GM23338 (cell line): ENCODE results near the gene TMEM163. TPM values are rescaled to one million over a fixed set of nuclear protein-coding genes. Genes with fewer than 3 reads are reported as not detected.

Experiments used
- ATAC-seq: fragments of 200-7000 bp; cut with Tn5 transposase; 3 replicates; pipeline ENCODE4 v1.9.1; 2020
- DNase-seq: peaks from one replicate; pipeline ENCODE4 v3.0.0-alpha.2; 2015; ENCODE audit warnings: low spot score
- H2AFZ ChIP-seq: fragments of 200-600 bp; sonication (generic); 2 replicates; pipeline ENCODE4 v1.8.0; 2016; ENCODE audit warnings: antibody characterized with exemption, mild to moderate bottlenecking, moderate library complexity
- H3F3A ChIP-seq: fragments of 200-600 bp; sonication (generic); replicated peaks from 2 replicates; pipeline ENCODE4 v1.8.0; 2017; ENCODE audit warnings: antibody characterized with exemption, mixed run types, low read depth
- H3K27ac ChIP-seq: fragments of 200-600 bp; sonication (generic); 2 replicates; pipeline ENCODE4 v1.6.1; 2016; ENCODE audit warnings: low read depth
- H3K27me3 ChIP-seq: fragments of 200-600 bp; sonication (generic); 2 replicates; pipeline ENCODE4 v1.8.0; 2016; ENCODE audit warnings: mild to moderate bottlenecking, mixed run types, moderate library complexity; ENCODE audit not compliant: insufficient read depth
- H3K36me3 ChIP-seq: fragments of 200-600 bp; sonication (generic); 2 replicates; pipeline ENCODE4 v1.8.0; 2016; ENCODE audit warnings: mild to moderate bottlenecking; ENCODE audit not compliant: insufficient read depth
- H3K4me1 ChIP-seq: fragments of 200-600 bp; sonication (generic); 2 replicates; pipeline ENCODE4 v1.8.0; 2016; ENCODE audit warnings: mild to moderate bottlenecking, moderate library complexity; ENCODE audit not compliant: insufficient read depth
- H3K4me2 ChIP-seq: fragments of 200-600 bp; sonication (generic); 2 replicates; pipeline ENCODE4 v1.7.1; 2017; ENCODE audit warnings: mixed run types
- H3K4me3 ChIP-seq: fragments of 200-600 bp; sonication (generic); 2 replicates; pipeline ENCODE4 v1.6.1; 2016; ENCODE audit warnings: mixed run types
- H3K79me2 ChIP-seq: fragments of 200-600 bp; sonication (generic); replicated peaks from 2 replicates; pipeline ENCODE4 v1.8.0; 2017; ENCODE audit warnings: mild to moderate bottlenecking; ENCODE audit not compliant: insufficient read depth
- H3K9me2 ChIP-seq: fragments of 200-600 bp; sonication (generic); 2 replicates; pipeline ENCODE4 v1.8.0; 2017; ENCODE audit not compliant: insufficient read depth
- H4K20me1 ChIP-seq: fragments of 200-600 bp; sonication (generic); replicated peaks from 2 replicates; pipeline ENCODE4 v1.8.0; 2017; ENCODE audit warnings: mild to moderate bottlenecking; ENCODE audit not compliant: insufficient read depth
- H3K27ac Mint-ChIP-seq: 2 replicates; pipeline ENCODE4 v1.8.0; 2020; ENCODE audit warnings: inconsistent platforms, mild to moderate bottlenecking, moderate library complexity, mixed read lengths
- H3K27me3 Mint-ChIP-seq: 3 replicates; pipeline ENCODE4 v1.8.0; 2022; ENCODE audit warnings: low read depth, mild to moderate bottlenecking, moderate library complexity, mixed read lengths, inconsistent platforms; ENCODE audit not compliant: insufficient read depth, poor library complexity
- H3K36me3 Mint-ChIP-seq: 3 replicates; pipeline ENCODE4 v1.8.0; 2021; ENCODE audit warnings: low read depth, mild to moderate bottlenecking, inconsistent platforms, moderate library complexity, mixed read lengths
- H3K4me1 Mint-ChIP-seq: 3 replicates; pipeline ENCODE4 v1.8.0; 2020; ENCODE audit warnings: mild to moderate bottlenecking, inconsistent platforms, mixed read lengths
- H3K4me3 Mint-ChIP-seq: 3 replicates; pipeline ENCODE4 v1.8.0; 2021; ENCODE audit warnings: moderate library complexity, mild to moderate bottlenecking, inconsistent platforms, mixed read lengths
- H3K9me3 Mint-ChIP-seq: 3 replicates; pipeline ENCODE4 v1.8.0; 2020; ENCODE audit warnings: moderate library complexity, mild to moderate bottlenecking, inconsistent platforms, mixed read lengths
- CREB1 ChIP-seq: fragments of 250-450 bp; sonication (Bioruptor Pico); IDR thresholded peaks from 2 replicates; pipeline ENCODE4 v1.5.0; 2020; ENCODE audit warnings: low read depth, mild to moderate bottlenecking, moderate library complexity
- CTCF ChIP-seq, 2 experiments: fragments of 200-600 bp in 1 of 2; sonication (generic) in 1 of 2; conservative IDR thresholded peaks; 2 replicates each; pipeline versions ENCODE4 v1.5.1 to v1.6.1; 2016 to 2017; ENCODE audit warnings: antibody characterized with exemption in 2 of 2, low read depth in 2 of 2, mild to moderate bottlenecking in 2 of 2, moderate library complexity in 1 of 2
- ETS1 ChIP-seq: IDR thresholded peaks from 2 replicates; pipeline ENCODE4 v1.6.1; 2016; ENCODE audit warnings: antibody characterized with exemption
- EZH2 ChIP-seq: fragments of 200-600 bp; sonication (generic); IDR thresholded peaks from one replicate; pipeline ENCODE4 v1.8.0; 2017; ENCODE audit warnings: antibody characterized with exemption, mild to moderate bottlenecking, low read depth; ENCODE audit not compliant: unreplicated experiment
- EZH2phosphoT487 ChIP-seq: fragments of 200-600 bp; sonication (generic); IDR thresholded peaks from one replicate; pipeline ENCODE4 v1.8.1; 2018; ENCODE audit warnings: antibody characterized with exemption; ENCODE audit not compliant: unreplicated experiment
- JUNB ChIP-seq: IDR thresholded peaks from one replicate; pipeline ENCODE4 v1.6.1; 2016; ENCODE audit warnings: antibody characterized with exemption; ENCODE audit not compliant: unreplicated experiment
- NANOG ChIP-seq: IDR thresholded peaks from 2 replicates; pipeline ENCODE4 v1.6.1; 2016; ENCODE audit warnings: antibody characterized with exemption, borderline replicate concordance
- POLR2AphosphoS5 ChIP-seq: IDR thresholded peaks from 2 replicates; pipeline ENCODE4 v1.6.1; 2016; ENCODE audit warnings: antibody characterized with exemption, low read depth
- REST ChIP-seq: IDR thresholded peaks from one replicate; pipeline ENCODE4 v1.6.1; 2018; ENCODE audit warnings: antibody characterized with exemption; ENCODE audit not compliant: unreplicated experiment
- STAT1 ChIP-seq: IDR thresholded peaks from one replicate; pipeline ENCODE4 v1.6.1; 2016; ENCODE audit warnings: antibody characterized with exemption; ENCODE audit not compliant: unreplicated experiment
- ZNF114 ChIP-seq: fragments of 250-450 bp; sonication (Bioruptor Pico); IDR thresholded peaks from 2 replicates; pipeline ENCODE4 v1.5.0; 2020; ENCODE audit warnings: mild to moderate bottlenecking, moderate library complexity
- ZNF331 ChIP-seq: fragments of 250-450 bp; sonication (Bioruptor Pico); IDR thresholded peaks from 2 replicates; pipeline ENCODE4 v1.5.0; 2020; ENCODE audit warnings: low read depth, mild to moderate bottlenecking, moderate library complexity
- ZNF462 ChIP-seq: fragments of 250-450 bp; sonication (Bioruptor Pico); IDR thresholded peaks from 2 replicates; pipeline ENCODE4 v1.5.0; 2020; ENCODE audit warnings: mild to moderate bottlenecking, moderate library complexity
- polyA plus RNA-seq: library from polyadenylated mRNA; unstranded; fragments of >200 nt; fragmentation: Nextera tagmentation; extraction: Ambion mirVana; gene quantifications from 2 replicates; pipeline ENCODE4 v1.2.1, GENCODE V29; 2016
- total RNA-seq: library from RNA; depleted of rRNA; stranded (reverse); fragments of >200 nt; shearing (Covaris generic); gene quantifications from 2 replicates; pipeline ENCODE4 v1.2.3, GENCODE V29; 2014

The TMEM163 gene
- total and polyA plus RNA-seq, 2 experiments from 2014 or later: 1.1 to 1.8 TPM

DNA sequence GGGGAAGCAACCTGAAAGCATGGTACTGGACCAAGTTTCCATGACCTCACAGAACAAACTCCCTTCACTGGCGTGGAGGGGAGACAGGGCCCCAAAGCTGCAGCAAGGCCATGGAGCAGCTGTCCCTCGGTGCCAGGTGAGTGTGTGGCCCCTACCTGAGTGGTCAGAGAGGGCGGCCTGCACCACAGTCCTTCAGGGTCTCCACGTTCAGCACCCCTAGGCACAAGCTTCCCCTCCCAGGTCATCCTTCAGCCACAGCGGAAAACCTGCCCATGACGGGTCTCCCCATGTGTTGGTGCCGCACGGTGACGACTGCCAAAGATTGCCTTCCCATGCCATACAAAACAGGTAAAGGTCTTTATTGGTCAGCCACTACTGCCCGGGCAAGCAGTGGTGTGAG, 263.4 kb downstream of the TMEM163 start:
- no peaks in the 10 kb centered on the region for H4K20me1 ChIP-seq

More for the DNA sequence above, 263.4 kb downstream of the TMEM163 start:
- Histone ChIP-seq H3K4me2 (no peak overlapping the region), H3K9me2 (no peaks in the 10 kb centered on the region), H3K79me2 (no peaks in the 10 kb centered on the region), H3K4me1 (peaks cover 8% of the 10 kb centered on the region; the same call in 1 of the 2 replicates), H3K27ac (no peak overlapping the region), H3K36me3 (no peaks in the 10 kb centered on the region), H3K27me3 (no peaks in the 10 kb centered on the region), H2AFZ (no peak overlapping the region), H3F3A (no peaks in the 10 kb centered on the region), H3K4me3 (no peak overlapping the region)
- TF ChIP-seq CREB1 (no peak), ZNF331 (CRISPR knock-in tag) (no peak), REST (no peak), CTCF (conservative IDR thresholded peaks at IDR 0.05; ENCODE audit: low read depth in 2 of 2) (no peak), STAT1 (no peak), EZH2phosphoT487 (no peak), ZNF114 (no peak), JUNB (no peak), ETS1 (no peak), NANOG (no peak), EZH2 (no peak), ZNF462 (no peak), POLR2AphosphoS5 (no peak)
- Mint-ChIP-seq H3K9me3 (no peaks in the 10 kb centered on the region; the same call in 2 of the 3 replicates), H3K4me1 (peaks cover 12% of the 10 kb centered on the region; the same call in 2 of the 3 replicates), H3K27ac (no peak overlapping the region), H3K36me3 (no peaks in the 10 kb centered on the region), H3K27me3 (no peaks in the 10 kb centered on the region), H3K4me3 (no peak overlapping the region)
- DNase-seq (no peak), ATAC-seq (no peak)
